GM21723 (cell line): ENCODE measurements around the gene APPL2.

Source experiments
- ATAC-seq: cut with Tn5 transposase; IDR thresholded peaks from one replicate; pipeline ENCODE4 v1.9.1; 2021; ENCODE audit warnings: mild to moderate bottlenecking, moderate library complexity; ENCODE audit not compliant: unreplicated experiment

Gene APPL2

GRCh38 chr12:105223352-105223845 is 12.6 kb downstream of the APPL2 start:
- no peak for ATAC-seq

GRCh38 chr12:105222726-105223351 is 13.1 kb downstream of the APPL2 start:
- no peak for ATAC-seq

- no peak for ATAC-seq
Observed at GRCh38 chr12:105222284-105222655, 13.7 kb downstream of the APPL2 start.

- ATAC-seq, result no peak
Observed at GRCh38 chr12:105221583-105222283, 14.2 kb downstream of the APPL2 start.

GRCh38 chr12:105220929-105221290 is 15.1 kb downstream of the APPL2 start:
- no peak for ATAC-seq

- ATAC-seq, result no peak
Observed at GRCh38 chr12:105220150-105220928, 15.6 kb downstream of the APPL2 start.

- ATAC-seq, result no peak
Observed at GRCh38 chr12:105219261-105220028, 16.5 kb downstream of the APPL2 start.

- ATAC-seq, result no peak
Observed at GRCh38 chr12:105218434-105218833, 17.5 kb downstream of the APPL2 start.

- ATAC-seq, result no peak
Observed at GRCh38 chr12:105214670-105215375, 21.2 kb downstream of the APPL2 start.

GRCh38 chr12:105214148-105214547 is 21.8 kb downstream of the APPL2 start:
- no peak for ATAC-seq

GRCh38 chr12:105212438-105212837 is 23.5 kb downstream of the APPL2 start:
- no peak for ATAC-seq

GRCh38 chr12:105209091-105209490 is 26.9 kb downstream of the APPL2 start:
- no peak for ATAC-seq

- no peak for ATAC-seq
Observed at GRCh38 chr12:105206686-105207374, 29.1 kb downstream of the APPL2 start.

- ATAC-seq, result no peak
Observed at GRCh38 chr12:105205322-105206048, 30.5 kb downstream of the APPL2 start.

- no peak for ATAC-seq
Observed at GRCh38 chr12:105204916-105205315, 31.1 kb downstream of the APPL2 start.

GRCh38 chr12:105204127-105204526 is 31.8 kb downstream of the APPL2 start:
- no peak for ATAC-seq

GRCh38 chr12:105202202-105202601 is 33.8 kb downstream of the APPL2 start:
- ATAC-seq, result no peak

GRCh38 chr12:105201299-105201698 is 34.7 kb downstream of the APPL2 start:
- no peak for ATAC-seq

GRCh38 chr12:105200385-105200784 is 35.6 kb downstream of the APPL2 start:
- ATAC-seq, result no peak
